HepG2 (cell line): Measurements from ENCODE around the gene SLC35F1. TPM values are rescaled to one million over a fixed set of nuclear protein-coding genes. Genes with fewer than 3 reads are reported as not detected.

Experiments
- ATAC-seq: fragments of 200-7000 bp; cut with Tn5 transposase; 3 replicates; pipeline ENCODE4 v1.9.1; 2020; ENCODE audit warnings: mild to moderate bottlenecking, moderate library complexity
- BruUV-seq: library from RNA; stranded (reverse); fragments of 400-500 nt; replicated peaks from 2 replicates; lab custom pipeline; 2021; lab: Mats Ljungman, UMichigan
- CTCF ChIA-PET: fragments of 300-600 bp; formaldehyde crosslinking; extraction: SDS; loops from one replicate; lab custom pipeline; 2021; ENCODE audit warnings: low total read pairs, inconsistent platforms, low intra/inter-chr PET ratio; lab: Yijun Ruan, JAX
- POLR2A ChIA-PET: fragments of 350-600 bp; sonication (Branson Sonifier 250); formaldehyde crosslinking; loops from one replicate; lab custom pipeline; 2020; ENCODE audit warnings: antibody characterized with exemption, inconsistent platforms; lab: Yijun Ruan, JAX
- DNase-seq: peaks from one replicate; pipeline ENCODE4 v3.0.0-alpha.2; 2015; ENCODE audit warnings: low spot score
- FAIRE-seq: peaks from 3 replicates; lab custom pipeline; 2011; peaks lifted over from hg19 to GRCh38; lab: Jason Lieb, UNC
- H2AFZ ChIP-seq: one replicate; pipeline ENCODE4 v1.6.1; 2011; ENCODE audit warnings: low read length, inconsistent platforms
- H3K27ac ChIP-seq: fragments of 300-600 bp; 3 replicates; pipeline ENCODE4 v1.8.0; 2011; ENCODE audit warnings: mixed run types, mild to moderate bottlenecking, mixed read lengths, low read length, inconsistent platforms; ENCODE audit not compliant: insufficient read depth; ENCODE audit errors: extremely low read length
- H3K27me3 ChIP-seq, 2 experiments: fragments of 200-600 bp in 1 of 2; 2 replicates in 1 of 2; 3 replicates in 1 of 2; pipeline versions ENCODE4 v1.6.0 to v1.8.0; 2011; ENCODE audit warnings: low read length in 2 of 2, mild to moderate bottlenecking in 2 of 2, moderate library complexity in 2 of 2, inconsistent platforms in 1 of 2; ENCODE audit not compliant: insufficient read depth in 2 of 2, control insufficient read depth in 1 of 2
- H3K36me3 ChIP-seq, 2 experiments: fragments of 200-600 bp in 1 of 2; replicated peaks in 1 of 2; 2 replicates in 1 of 2; 3 replicates in 1 of 2; pipeline versions ENCODE4 v1.5.1 to v1.8.0; 2011; ENCODE audit warnings: low read length in 2 of 2, inconsistent platforms in 1 of 2; ENCODE audit not compliant: insufficient read depth in 2 of 2, control insufficient read depth in 1 of 2
- H3K4me1 ChIP-seq: 2 replicates; pipeline ENCODE4 v1.5.1; 2012; ENCODE audit warnings: low read length, inconsistent platforms; ENCODE audit not compliant: insufficient read depth
- H3K4me2 ChIP-seq: 2 replicates; pipeline ENCODE4 v1.6.0; 2011; ENCODE audit warnings: low read depth, low read length, inconsistent platforms
- H3K4me3 ChIP-seq, 3 experiments: fragments of 200-600 bp in 1 of 3; sonication (generic), shearing (Covaris generic) in 1 of 3; replicated peaks in 1 of 3; 2 replicates each; pipeline ENCODE4 v1.5.1; 2011 to 2016; ENCODE audit warnings: low read length in 3 of 3, inconsistent platforms in 2 of 3, low read depth in 2 of 3, mild to moderate bottlenecking in 2 of 3, control low read depth in 1 of 3, mixed read lengths in 1 of 3; ENCODE audit not compliant: insufficient read depth in 1 of 3
- H3K79me2 ChIP-seq: one replicate; pipeline ENCODE4 v1.6.1; 2011; ENCODE audit warnings: low read length, inconsistent platforms; ENCODE audit not compliant: insufficient read depth
- H3K9ac ChIP-seq: 2 replicates; pipeline ENCODE4 v1.6.0; 2011; ENCODE audit warnings: mild to moderate bottlenecking, low read depth, low read length, inconsistent platforms; ENCODE audit not compliant: insufficient read depth
- H3K9me3 ChIP-seq: 2 replicates; pipeline ENCODE4 v1.5.1; 2012; ENCODE audit warnings: mild to moderate bottlenecking, low read length
- H4K20me1 ChIP-seq: 2 replicates; pipeline ENCODE4 v1.6.0; 2011; ENCODE audit warnings: inconsistent platforms, mild to moderate bottlenecking, low read length, moderate library complexity; ENCODE audit not compliant: insufficient read depth
- ATM ChIP-seq: fragments of 450-650 bp; IDR thresholded peaks from 2 replicates; pipeline ENCODE4 v1.7.1; 2017; ENCODE audit warnings: mild to moderate bottlenecking, borderline replicate concordance
- CHD4 ChIP-seq: fragments of 200-600 bp; sonication (generic); IDR thresholded peaks from 2 replicates; pipeline ENCODE4 v1.7.0; 2017; ENCODE audit warnings: mild to moderate bottlenecking, low read length, borderline replicate concordance
- DDIT3 ChIP-seq: sonication (generic); formaldehyde crosslinking; IDR thresholded peaks from 2 replicates; pipeline ENCODE4 v1.4.0; 2020; ENCODE audit warnings: mild to moderate bottlenecking, missing genetic modification reagents
- GATAD2A ChIP-seq: IDR thresholded peaks from 2 replicates; pipeline ENCODE4 v1.6.1; 2016
- KDM5A ChIP-seq: fragments of 200-600 bp; sonication (generic); IDR thresholded peaks from 2 replicates; pipeline ENCODE4 v1.7.0; 2018; ENCODE audit warnings: antibody characterized with exemption, mild to moderate bottlenecking, low read length, borderline replicate concordance
- KLF15 ChIP-seq: sonication (generic); formaldehyde crosslinking; IDR thresholded peaks from 2 replicates; pipeline ENCODE4 v1.8.1; 2023; ENCODE audit warnings: borderline replicate concordance, mild to moderate bottlenecking, inconsistent platforms, missing genetic modification reagents, mixed read lengths
- NCOA5 ChIP-seq: sonication (generic); formaldehyde crosslinking; IDR thresholded peaks from 2 replicates; pipeline ENCODE4 v1.4.0; 2020; ENCODE audit warnings: missing genetic modification reagents
- SIN3B ChIP-seq: fragments of 150-350 bp; IDR thresholded peaks from 2 replicates; pipeline ENCODE4 v1.6.1; 2014; ENCODE audit warnings: low read length
- TCF12 ChIP-seq, 2 experiments: fragments of 450-650 bp in 1 of 2; sonication (generic) in 1 of 2; formaldehyde crosslinking in 1 of 2; IDR thresholded peaks; 2 replicates each; pipeline versions ENCODE4 v1.6.1 to v1.8.0; 2017 to 2022; ENCODE audit warnings: antibody characterized with exemption in 1 of 2, mild to moderate bottlenecking in 1 of 2, missing genetic modification reagents in 1 of 2, moderate library complexity in 1 of 2
- THAP8 ChIP-seq: sonication (generic); formaldehyde crosslinking; IDR thresholded peaks from 2 replicates; pipeline ENCODE4 v1.5.1; 2020; ENCODE audit warnings: missing genetic modification reagents, mild to moderate bottlenecking, borderline replicate concordance
- TRIM24 ChIP-seq: sonication (generic); formaldehyde crosslinking; IDR thresholded peaks from 2 replicates; pipeline ENCODE4 v1.8.0; 2022; ENCODE audit warnings: mild to moderate bottlenecking, missing genetic modification reagents
- ZBTB26 ChIP-seq: IDR thresholded peaks from 2 replicates; pipeline ENCODE4 v1.6.1; 2016; ENCODE audit warnings: missing compliant biosample characterization, missing genetic modification reagents, borderline replicate concordance
- ZNF446 ChIP-seq: sonication (generic); formaldehyde crosslinking; IDR thresholded peaks from 2 replicates; pipeline ENCODE4 v1.5.0; 2020; ENCODE audit warnings: mild to moderate bottlenecking, missing genetic modification reagents
- ZNF770 ChIP-seq: sonication (generic); formaldehyde crosslinking; IDR thresholded peaks from 2 replicates; pipeline ENCODE4 v1.5.0; 2020; ENCODE audit warnings: mild to moderate bottlenecking, missing genetic modification reagents
- ZNF816 ChIP-seq: sonication (generic); formaldehyde crosslinking; IDR thresholded peaks from 2 replicates; pipeline ENCODE4 v1.8.0; 2022; ENCODE audit warnings: missing genetic modification reagents, mild to moderate bottlenecking, borderline replicate concordance
- WGBS: methylation state at CpG from one replicate; pipeline ENCODE4 v1.1.6; 2017; ENCODE audit warnings: low lambda C conversion rate; 5-methylcytosine and 5-hydroxymethylcytosine counted together
- in situ Hi-C: cut with HindIII; loops from 2 replicates; pipeline ENCODE4 v1.10.0; 2017; ENCODE audit warnings: low pct_unique_long_range_greater_than_20kb; ENCODE audit not compliant: extremely low pct_ligation_motif_present
- intact Hi-C: fragments of 100-400 bp; cut with micrococcal nuclease; formaldehyde crosslinking; loops from one replicate; pipeline ENCODE4 v1.10.0; 2022; ENCODE audit not compliant: unreplicated experiment
- polyA plus RNA-seq, 8 experiments: library from polyadenylated mRNA; depleted of rRNA in 3 of 8; stranded (reverse) in 7 of 8; unstranded in 1 of 8; fragments of >200 nt; fragmentation: Illumina TruSeq in 4 of 8; extraction: Trizol in 4 of 8; gene quantifications; 2 replicates each; pipeline versions ENCODE4 v1.2.1 to v1.2.3, GENCODE V29; 2011 to 2016; ENCODE audit warnings: low read depth in 4 of 8, missing spikeins in 1 of 8, mixed read lengths in 1 of 8; ENCODE audit not compliant: insufficient read depth in 1 of 8
- total RNA-seq, 5 experiments: library from RNA; depleted of rRNA; stranded (reverse); fragments of >200 nt; fragmentation: Illumina TruSeq; extraction: Trizol; gene quantifications; 2 replicates each; pipeline ENCODE4 v1.2.3, GENCODE V29; 2016; ENCODE audit warnings: low read depth in 1 of 5

The SLC35F1 gene
- total and polyA plus RNA-seq, 2 of the 13 experiments (the other 11 are each of a cell fraction or from before 2014, with no cell fraction given): 0.01 TPM; not detected in 1

- WGBS: 21% methylated on average over 2 of the region's 2 CpGs
- ChIA-PET POLR2A (no interaction called here), CTCF (no interaction called here)
- Histone ChIP-seq H3K27ac (no peak overlapping the region), H3K4me2 (no peak overlapping the region), H3K9ac (no peak overlapping the region), H3K36me3 (no peaks in the 10 kb centered on the region), H3K4me3 (no peak overlapping the region), H3K79me2 (no peaks in the 10 kb centered on the region), H3K27me3 (no peaks in the 10 kb centered on the region), H2AFZ (no peak overlapping the region), H3K9me3 (no peaks in the 10 kb centered on the region), H3K4me1 (no peaks in the 10 kb centered on the region), H4K20me1 (no peaks in the 10 kb centered on the region)
- FAIRE-seq: no peak
- intact Hi-C loops: no loop called here
- DNase-seq: no peak
- no TSS peak for BruUV-seq
- in situ Hi-C loops: no loop called here
- no peak for ATAC-seq
- no peak for TF ChIP-seq ZBTB26 (CRISPR knock-in tag)
- TF ChIP-seq CHD4: no peak
- TF ChIP-seq SIN3B: no peak
- no peak for TF ChIP-seq THAP8
- TF ChIP-seq ZNF816 (CRISPR knock-in tag): no peak
- no peak for TF ChIP-seq NCOA5 (CRISPR knock-in tag)
- TF ChIP-seq ZNF770 (CRISPR knock-in tag): no peak
- no peak for TF ChIP-seq TCF12 (IDR thresholded peaks at IDR 0.05)
- no peak for TF ChIP-seq TCF12 (CRISPR knock-in tag; IDR thresholded peaks at IDR 0.05)
- no peak for TF ChIP-seq KDM5A
- no peak for TF ChIP-seq GATAD2A (CRISPR knock-in tag)
- no peak for TF ChIP-seq ATM
- TF ChIP-seq KLF15 (CRISPR knock-in tag): no peak
- TF ChIP-seq TRIM24 (CRISPR knock-in tag): no peak
- no peak for TF ChIP-seq ZNF446 (CRISPR knock-in tag)
- TF ChIP-seq DDIT3 (CRISPR knock-in tag): no peak
Measured at GRCh38 chr6:118320652-118321051, 413.6 kb downstream of the SLC35F1 start.
